GM23338 (cell line): ENCODE results near the gene MALRD1. TPM values are rescaled to one million over a fixed set of nuclear protein-coding genes. Genes with fewer than 3 reads are reported as not detected.

ENCODE experiments used
- ATAC-seq: fragments of 200-7000 bp; cut with Tn5 transposase; 3 replicates; pipeline ENCODE4 v1.9.1; 2020
- DNase-seq: peaks from one replicate; pipeline ENCODE4 v3.0.0-alpha.2; 2015; ENCODE audit warnings: low spot score
- H2AFZ ChIP-seq: fragments of 200-600 bp; sonication (generic); 2 replicates; pipeline ENCODE4 v1.8.0; 2016; ENCODE audit warnings: antibody characterized with exemption, mild to moderate bottlenecking, moderate library complexity
- H3F3A ChIP-seq: fragments of 200-600 bp; sonication (generic); replicated peaks from 2 replicates; pipeline ENCODE4 v1.8.0; 2017; ENCODE audit warnings: antibody characterized with exemption, mixed run types, low read depth
- H3K27ac ChIP-seq: fragments of 200-600 bp; sonication (generic); 2 replicates; pipeline ENCODE4 v1.6.1; 2016; ENCODE audit warnings: low read depth
- H3K27me3 ChIP-seq: fragments of 200-600 bp; sonication (generic); 2 replicates; pipeline ENCODE4 v1.8.0; 2016; ENCODE audit warnings: mild to moderate bottlenecking, mixed run types, moderate library complexity; ENCODE audit not compliant: insufficient read depth
- H3K36me3 ChIP-seq: fragments of 200-600 bp; sonication (generic); 2 replicates; pipeline ENCODE4 v1.8.0; 2016; ENCODE audit warnings: mild to moderate bottlenecking; ENCODE audit not compliant: insufficient read depth
- H3K4me1 ChIP-seq: fragments of 200-600 bp; sonication (generic); 2 replicates; pipeline ENCODE4 v1.8.0; 2016; ENCODE audit warnings: mild to moderate bottlenecking, moderate library complexity; ENCODE audit not compliant: insufficient read depth
- H3K4me2 ChIP-seq: fragments of 200-600 bp; sonication (generic); 2 replicates; pipeline ENCODE4 v1.7.1; 2017; ENCODE audit warnings: mixed run types
- H3K4me3 ChIP-seq: fragments of 200-600 bp; sonication (generic); 2 replicates; pipeline ENCODE4 v1.6.1; 2016; ENCODE audit warnings: mixed run types
- H3K79me2 ChIP-seq: fragments of 200-600 bp; sonication (generic); replicated peaks from 2 replicates; pipeline ENCODE4 v1.8.0; 2017; ENCODE audit warnings: mild to moderate bottlenecking; ENCODE audit not compliant: insufficient read depth
- H3K9me2 ChIP-seq: fragments of 200-600 bp; sonication (generic); 2 replicates; pipeline ENCODE4 v1.8.0; 2017; ENCODE audit not compliant: insufficient read depth
- H4K20me1 ChIP-seq: fragments of 200-600 bp; sonication (generic); replicated peaks from 2 replicates; pipeline ENCODE4 v1.8.0; 2017; ENCODE audit warnings: mild to moderate bottlenecking; ENCODE audit not compliant: insufficient read depth
- H3K27ac Mint-ChIP-seq: 2 replicates; pipeline ENCODE4 v1.8.0; 2020; ENCODE audit warnings: inconsistent platforms, mild to moderate bottlenecking, moderate library complexity, mixed read lengths
- H3K27me3 Mint-ChIP-seq: 3 replicates; pipeline ENCODE4 v1.8.0; 2022; ENCODE audit warnings: low read depth, mild to moderate bottlenecking, moderate library complexity, mixed read lengths, inconsistent platforms; ENCODE audit not compliant: insufficient read depth, poor library complexity
- H3K36me3 Mint-ChIP-seq: 3 replicates; pipeline ENCODE4 v1.8.0; 2021; ENCODE audit warnings: low read depth, mild to moderate bottlenecking, inconsistent platforms, moderate library complexity, mixed read lengths
- H3K4me1 Mint-ChIP-seq: 3 replicates; pipeline ENCODE4 v1.8.0; 2020; ENCODE audit warnings: mild to moderate bottlenecking, inconsistent platforms, mixed read lengths
- H3K4me3 Mint-ChIP-seq: 3 replicates; pipeline ENCODE4 v1.8.0; 2021; ENCODE audit warnings: moderate library complexity, mild to moderate bottlenecking, inconsistent platforms, mixed read lengths
- H3K9me3 Mint-ChIP-seq: 3 replicates; pipeline ENCODE4 v1.8.0; 2020; ENCODE audit warnings: moderate library complexity, mild to moderate bottlenecking, inconsistent platforms, mixed read lengths
- CREB1 ChIP-seq: fragments of 250-450 bp; sonication (Bioruptor Pico); IDR thresholded peaks from 2 replicates; pipeline ENCODE4 v1.5.0; 2020; ENCODE audit warnings: low read depth, mild to moderate bottlenecking, moderate library complexity
- EZH2phosphoT487 ChIP-seq: fragments of 200-600 bp; sonication (generic); IDR thresholded peaks from one replicate; pipeline ENCODE4 v1.8.1; 2018; ENCODE audit warnings: antibody characterized with exemption; ENCODE audit not compliant: unreplicated experiment
- JUNB ChIP-seq: IDR thresholded peaks from one replicate; pipeline ENCODE4 v1.6.1; 2016; ENCODE audit warnings: antibody characterized with exemption; ENCODE audit not compliant: unreplicated experiment
- NANOG ChIP-seq: IDR thresholded peaks from 2 replicates; pipeline ENCODE4 v1.6.1; 2016; ENCODE audit warnings: antibody characterized with exemption, borderline replicate concordance
- POLR2AphosphoS5 ChIP-seq: IDR thresholded peaks from 2 replicates; pipeline ENCODE4 v1.6.1; 2016; ENCODE audit warnings: antibody characterized with exemption, low read depth
- REST ChIP-seq: IDR thresholded peaks from one replicate; pipeline ENCODE4 v1.6.1; 2018; ENCODE audit warnings: antibody characterized with exemption; ENCODE audit not compliant: unreplicated experiment
- STAT1 ChIP-seq: IDR thresholded peaks from one replicate; pipeline ENCODE4 v1.6.1; 2016; ENCODE audit warnings: antibody characterized with exemption; ENCODE audit not compliant: unreplicated experiment
- ZNF114 ChIP-seq: fragments of 250-450 bp; sonication (Bioruptor Pico); IDR thresholded peaks from 2 replicates; pipeline ENCODE4 v1.5.0; 2020; ENCODE audit warnings: mild to moderate bottlenecking, moderate library complexity
- ZNF331 ChIP-seq: fragments of 250-450 bp; sonication (Bioruptor Pico); IDR thresholded peaks from 2 replicates; pipeline ENCODE4 v1.5.0; 2020; ENCODE audit warnings: low read depth, mild to moderate bottlenecking, moderate library complexity
- polyA plus RNA-seq: library from polyadenylated mRNA; unstranded; fragments of >200 nt; fragmentation: Nextera tagmentation; extraction: Ambion mirVana; gene quantifications from 2 replicates; pipeline ENCODE4 v1.2.1, GENCODE V29; 2016
- total RNA-seq: library from RNA; depleted of rRNA; stranded (reverse); fragments of >200 nt; shearing (Covaris generic); gene quantifications from 2 replicates; pipeline ENCODE4 v1.2.3, GENCODE V29; 2014
- TF ChIP-seq, protein P1 (sequence below): IDR thresholded peaks from 2 replicates; pipeline ENCODE4 v1.6.1; 2016; ENCODE audit warnings: antibody characterized with exemption

MALRD1 gene
- total and polyA plus RNA-seq, 2 experiments from 2014 or later, result 0.42 to 1.9 TPM

DNA sequence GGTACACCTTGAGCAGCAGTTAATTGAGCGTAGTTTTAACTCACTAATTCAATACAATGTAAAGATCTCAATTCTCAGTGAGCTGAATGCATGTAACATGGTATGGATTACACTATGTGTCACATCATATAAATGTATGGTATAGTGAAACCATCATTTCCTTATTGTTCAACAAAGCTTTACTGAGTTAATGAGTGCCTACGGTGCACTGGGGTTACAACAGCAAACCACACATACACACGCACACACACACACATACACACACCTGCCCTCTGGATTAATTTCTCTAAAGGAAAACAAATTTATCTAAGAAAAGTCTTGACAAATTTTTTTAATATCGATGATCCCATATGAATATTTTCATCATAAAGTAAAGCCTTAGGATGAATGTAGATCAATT lies 369.1 kb downstream of the MALRD1 start (continued):
- TF ChIP-seq, protein P1, sequence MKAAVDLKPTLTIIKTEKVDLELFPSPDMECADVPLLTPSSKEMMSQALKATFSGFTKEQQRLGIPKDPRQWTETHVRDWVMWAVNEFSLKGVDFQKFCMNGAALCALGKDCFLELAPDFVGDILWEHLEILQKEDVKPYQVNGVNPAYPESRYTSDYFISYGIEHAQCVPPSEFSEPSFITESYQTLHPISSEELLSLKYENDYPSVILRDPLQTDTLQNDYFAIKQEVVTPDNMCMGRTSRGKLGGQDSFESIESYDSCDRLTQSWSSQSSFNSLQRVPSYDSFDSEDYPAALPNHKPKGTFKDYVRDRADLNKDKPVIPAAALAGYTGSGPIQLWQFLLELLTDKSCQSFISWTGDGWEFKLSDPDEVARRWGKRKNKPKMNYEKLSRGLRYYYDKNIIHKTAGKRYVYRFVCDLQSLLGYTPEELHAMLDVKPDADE, result no peak
- TF ChIP-seq NANOG (no peak), STAT1 (no peak), POLR2AphosphoS5 (no peak)

DNA sequence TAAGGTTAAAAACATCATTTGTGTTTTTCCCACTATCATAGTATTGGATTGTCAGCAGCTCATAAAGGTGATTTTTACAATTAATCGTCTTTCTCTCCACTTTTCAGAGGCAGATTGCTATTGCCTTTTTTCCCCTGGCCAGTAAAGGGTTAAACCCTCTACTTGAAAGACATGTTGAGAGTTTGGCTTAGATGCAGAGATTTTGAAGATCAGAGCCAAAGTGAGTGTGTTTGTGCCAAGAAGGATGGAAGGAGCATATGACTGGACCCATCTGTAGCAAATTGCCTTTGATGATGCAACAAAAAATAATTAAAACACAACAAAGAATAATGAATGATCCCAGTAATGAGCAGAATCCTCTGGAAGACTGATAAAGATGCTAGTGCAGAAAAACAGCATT lies 373.1 kb downstream of the MALRD1 start:
- Mint-ChIP-seq H3K27me3 (no peaks in the 10 kb centered on the region), H3K9me3 (no peaks in the 10 kb centered on the region), H3K27ac (no peak overlapping the region), H3K4me3 (no peak overlapping the region), H3K36me3 (no peaks in the 10 kb centered on the region), H3K4me1 (peaks cover 49% of the 10 kb centered on the region)
- Histone ChIP-seq H2AFZ (no peak overlapping the region), H3K79me2 (no peaks in the 10 kb centered on the region), H4K20me1 (no peaks in the 10 kb centered on the region), H3K4me2 (peak overlapping the region; percentile 54), H3F3A (no peaks in the 10 kb centered on the region), H3K9me2 (no peaks in the 10 kb centered on the region), H3K4me3 (no peak overlapping the region), H3K27me3 (no peaks in the 10 kb centered on the region), H3K36me3 (no peaks in the 10 kb centered on the region), H3K4me1 (peaks cover 75% of the 10 kb centered on the region), H3K27ac (no peak overlapping the region)
- DNase-seq (peak; percentile 38), ATAC-seq (no peak)
- TF ChIP-seq ZNF331 (CRISPR knock-in tag) (no peak), REST (no peak), STAT1 (no peak), JUNB (no peak), ZNF114 (CRISPR knock-in tag) (no peak), CREB1 (CRISPR knock-in tag) (no peak), NANOG (no peak), EZH2phosphoT487 (no peak)

DNA sequence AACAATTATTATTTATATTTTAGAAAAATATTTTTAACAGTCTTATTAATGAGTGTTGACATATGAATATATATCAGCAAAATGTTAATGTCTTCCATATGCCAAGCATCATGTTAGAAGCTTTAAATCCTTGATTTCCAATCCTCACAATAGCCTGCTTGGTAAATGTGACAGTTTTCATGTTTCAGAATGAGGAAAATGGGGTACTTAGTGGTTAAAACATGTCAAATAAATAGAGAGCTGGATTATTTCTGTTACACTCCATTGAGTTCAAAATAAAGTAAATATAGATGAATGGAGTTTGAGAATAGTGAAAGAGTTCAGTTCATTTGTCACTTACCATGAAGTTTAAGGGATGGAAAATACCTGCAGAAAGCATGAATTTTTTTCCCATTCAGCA lies 377.4 kb downstream of the MALRD1 start:
- no peaks in the 10 kb centered on the region for H3K9me3 Mint-ChIP-seq
- no peaks in the 10 kb centered on the region for H3K36me3 ChIP-seq
- DNase-seq (no peak), ATAC-seq (no peak)
- H3K27ac Mint-ChIP-seq, result no peak overlapping the region
- no peaks in the 10 kb centered on the region for H4K20me1 ChIP-seq
- peaks cover 31% of the 10 kb centered on the region for H3K4me1 Mint-ChIP-seq
- no peaks in the 10 kb centered on the region for H3K27me3 Mint-ChIP-seq
- H3K4me3 Mint-ChIP-seq, result no peak overlapping the region
- H3K36me3 Mint-ChIP-seq, result no peaks in the 10 kb centered on the region
- no peaks in the 10 kb centered on the region for H3F3A ChIP-seq
- no peaks in the 10 kb centered on the region for H3K27me3 ChIP-seq
- no peaks in the 10 kb centered on the region for H3K79me2 ChIP-seq
- H2AFZ ChIP-seq, result no peak overlapping the region
- TF ChIP-seq NANOG, result no peak
- H3K9me2 ChIP-seq, result no peaks in the 10 kb centered on the region
- no peak overlapping the region for H3K4me3 ChIP-seq
- no peak overlapping the region for H3K27ac ChIP-seq
- H3K4me2 ChIP-seq, result no peak overlapping the region
- H3K4me1 ChIP-seq, result peaks cover 44% of the 10 kb centered on the region
